Measurements from ENCODE around the gene ACCS. TPM values are rescaled to one million over a fixed set of nuclear protein-coding genes. Genes with fewer than 3 reads are reported as not detected.

ACCS gene
- total and polyA plus RNA-seq, 2 donors (not counting 3 experiments of a cell fraction or from before 2014, with no cell fraction given), result 8.6 to 22.7 TPM

- dilution Hi-C loops (cut with MboI; ENCODE audit: extremely low pct_ligation_motif_present, low sequenced_read_pairs) (no loop called here), intact Hi-C loops (cut with micrococcal nuclease) (no loop called here)
- no peak overlapping the region for H3K4me3 ChIP-seq (replicated peaks in 1 of 3; ENCODE audit: insufficient read depth in 1 of 3, low read depth in 1 of 3, low read length in 3 of 3)
- H3K27ac ChIP-seq (ENCODE audit: insufficient read depth, low read depth, low read length), result no peak overlapping the region
- H3K36me3 ChIP-seq (ENCODE audit: control insufficient read depth in 2 of 2, extremely low read depth in 1 of 2, insufficient read depth in 2 of 2, low read length in 2 of 2), result peaks cover 0 to 3% of the 10 kb centered on the region in 2 experiments
- H3K4me1 ChIP-seq (ENCODE audit: control insufficient read depth, extremely low read depth, insufficient read depth, low read length), result no peaks in the 10 kb centered on the region
- BruUV-seq (replicated peaks), result no TSS peak
- peaks cover 5% of the 10 kb centered on the region in 2 experiments for H3K27me3 ChIP-seq (ENCODE audit: control insufficient read depth in 2 of 2, insufficient read depth in 2 of 2, low read length in 2 of 2)
- no peaks in the 10 kb centered on the region for H4K20me1 ChIP-seq (replicated peaks; ENCODE audit: control insufficient read depth, extremely low read depth, insufficient read depth, low read length)
- FAIRE-seq, result no peak
- H3K9me1 ChIP-seq (replicated peaks; ENCODE audit: control insufficient read depth, extremely low read depth, insufficient read depth, low read length), result no peaks in the 10 kb centered on the region
- H2AFZ ChIP-seq (ENCODE audit: low read depth, low read length), result no peak overlapping the region
- TF ChIP-seq, protein P1, sequence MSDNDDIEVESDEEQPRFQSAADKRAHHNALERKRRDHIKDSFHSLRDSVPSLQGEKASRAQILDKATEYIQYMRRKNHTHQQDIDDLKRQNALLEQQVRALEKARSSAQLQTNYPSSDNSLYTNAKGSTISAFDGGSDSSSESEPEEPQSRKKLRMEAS (IDR thresholded peaks at IDR 0.05; ENCODE audit: insufficient read depth, insufficient read length), result no peak
- no peak for TF ChIP-seq POLR2A (IDR thresholded peaks at IDR 0.05; ENCODE audit: low read depth, low read length)
- no peak for TF ChIP-seq GATA2 (IDR thresholded peaks at IDR 0.05; ENCODE audit: insufficient read depth, insufficient read length, low read depth, low read length)
- no peak for TF ChIP-seq JUN (IDR thresholded peaks at IDR 0.05; ENCODE audit: borderline replicate concordance, insufficient read depth, insufficient read length, low read depth)
- TF ChIP-seq MYC (IDR thresholded peaks at IDR 0.05; ENCODE audit: low read depth, low read length), result no peak
- TF ChIP-seq EZH2 (IDR thresholded peaks at IDR 0.05; ENCODE audit: borderline replicate concordance, low read depth, low read length, severe bottlenecking), result no peak
- TF ChIP-seq CTCF (IDR thresholded peaks at IDR 0.05; ENCODE audit: extremely low read depth in 1 of 2, insufficient read depth in 1 of 2, low read depth in 1 of 2, low read length in 2 of 2), result no peak
- TF ChIP-seq POLR2AphosphoS5 (IDR thresholded peaks at IDR 0.05; ENCODE audit: insufficient read depth, low read depth, low read length), result no peak
- TF ChIP-seq FOS (IDR thresholded peaks at IDR 0.05; ENCODE audit: borderline replicate concordance, insufficient read depth, low read length), result no peak
- POLR2A ChIA-PET, result no interaction called here
- no peak overlapping the region for H3K9ac ChIP-seq (replicated peaks; ENCODE audit: extremely low read depth, insufficient read depth, low read length)
- H3K79me2 ChIP-seq (ENCODE audit: control insufficient read depth, insufficient read depth, low read length), result no peaks in the 10 kb centered on the region
- DNase-seq (ENCODE audit: low read depth, low spot score), result no peak
- no peaks in the 10 kb centered on the region for H3K9me3 ChIP-seq (replicated peaks; ENCODE audit: control insufficient read depth, insufficient read depth, low read length)
- CTCF ChIA-PET, result interaction anchor here (1.4 to 2.3 kb wide), 2 partner anchors 10 to 16 kb away, joined by 4 to 14 read pairs; partner anchors contain the start of gene EXT2
- no peak overlapping the region for H3K4me2 ChIP-seq (ENCODE audit: insufficient read depth, low read length)
Observed at GRCh38 chr11:44078794-44079193, 12.7 kb downstream of the ACCS start.
